Esophagus squamous epithelium (tissue), 4 donors: ENCODE data around the gene GPN2.

ENCODE experiments used
- POLR2A ChIP-seq, 4 donors: fragments of 450-650 bp; IDR thresholded peaks; one replicate each; pipeline ENCODE4 v1.6.1; 2017; ENCODE audit warnings: antibody characterized with exemption in 4 of 4, mild to moderate bottlenecking in 4 of 4, moderate library complexity in 3 of 4
- TF ChIP-seq, protein P1 (sequence below), 6 experiments: fragments of 450-650 bp in 4 of 6; fragments of 200-600 bp in 2 of 6; sonication (generic) in 2 of 6; IDR thresholded peaks; one replicate each; pipeline ENCODE4 v1.5.1; 2016 to 2019; ENCODE audit warnings: antibody characterized with exemption in 6 of 6, mild to moderate bottlenecking in 4 of 6, moderate library complexity in 4 of 6

- TF ChIP-seq, protein P1, sequence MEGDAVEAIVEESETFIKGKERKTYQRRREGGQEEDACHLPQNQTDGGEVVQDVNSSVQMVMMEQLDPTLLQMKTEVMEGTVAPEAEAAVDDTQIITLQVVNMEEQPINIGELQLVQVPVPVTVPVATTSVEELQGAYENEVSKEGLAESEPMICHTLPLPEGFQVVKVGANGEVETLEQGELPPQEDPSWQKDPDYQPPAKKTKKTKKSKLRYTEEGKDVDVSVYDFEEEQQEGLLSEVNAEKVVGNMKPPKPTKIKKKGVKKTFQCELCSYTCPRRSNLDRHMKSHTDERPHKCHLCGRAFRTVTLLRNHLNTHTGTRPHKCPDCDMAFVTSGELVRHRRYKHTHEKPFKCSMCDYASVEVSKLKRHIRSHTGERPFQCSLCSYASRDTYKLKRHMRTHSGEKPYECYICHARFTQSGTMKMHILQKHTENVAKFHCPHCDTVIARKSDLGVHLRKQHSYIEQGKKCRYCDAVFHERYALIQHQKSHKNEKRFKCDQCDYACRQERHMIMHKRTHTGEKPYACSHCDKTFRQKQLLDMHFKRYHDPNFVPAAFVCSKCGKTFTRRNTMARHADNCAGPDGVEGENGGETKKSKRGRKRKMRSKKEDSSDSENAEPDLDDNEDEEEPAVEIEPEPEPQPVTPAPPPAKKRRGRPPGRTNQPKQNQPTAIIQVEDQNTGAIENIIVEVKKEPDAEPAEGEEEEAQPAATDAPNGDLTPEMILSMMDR (IDR thresholded peaks at IDR 0.05): no peak
- no peak for TF ChIP-seq POLR2A (IDR thresholded peaks at IDR 0.05)
These were observed 37.4 kb downstream of the GPN2 start for GRCh38 chr1:26852701-26853100.
